Tibial nerve (tissue), 4 donors: ENCODE results near the gene ADAMTS12. TPM values are rescaled to one million over a fixed set of nuclear protein-coding genes. Genes with fewer than 3 reads are reported as not detected.

Experiments
- DNase-seq, 2 donors: peaks; one replicate each; pipeline ENCODE4 v3.0.0-alpha.2; 2019; ENCODE audit warnings: low spot score in 2 of 2
- H3K27ac ChIP-seq, 4 donors: fragments of 200-600 bp; sonication (generic) in 3 of 4; one replicate each; pipeline ENCODE4 v1.5.1; 2017 to 2019; ENCODE audit warnings: mild to moderate bottlenecking in 1 of 4
- H3K27me3 ChIP-seq, 2 donors: fragments of 200-600 bp; sonication (generic) in 1 of 2; one replicate each; pipeline versions ENCODE4 v1.5.1 to v1.6.0; 2017 to 2019
- H3K36me3 ChIP-seq, 3 donors: fragments of 200-600 bp; sonication (generic); one replicate each; pipeline ENCODE4 v1.5.1; 2018 to 2019
- H3K4me1 ChIP-seq, 4 donors: fragments of 200-600 bp; sonication (generic) in 3 of 4; one replicate each; pipeline ENCODE4 v1.5.1; 2017 to 2019
- H3K4me3 ChIP-seq, 4 donors: fragments of 200-600 bp; sonication (generic) in 3 of 4; one replicate each; pipeline ENCODE4 v1.5.1; 2017 to 2019; ENCODE audit warnings: mild to moderate bottlenecking in 1 of 4, moderate library complexity in 1 of 4
- H3K9me3 ChIP-seq, 4 donors: fragments of 200-600 bp; sonication (generic) in 3 of 4; one replicate each; pipeline ENCODE4 v1.5.1; 2017 to 2019
- EP300 ChIP-seq, 2 donors: sonication (generic); formaldehyde crosslinking; IDR thresholded peaks; one replicate each; pipeline ENCODE4 v1.6.1; 2017; ENCODE audit warnings: antibody characterized with exemption in 2 of 2, mild to moderate bottlenecking in 1 of 2
- POLR2A ChIP-seq, 2 donors: fragments of 450-650 bp; IDR thresholded peaks; one replicate each; pipeline ENCODE4 v1.6.1; 2017; ENCODE audit warnings: antibody characterized with exemption in 2 of 2, mild to moderate bottlenecking in 2 of 2, moderate library complexity in 2 of 2
- WGBS, 2 donors: methylation state at CpG; one replicate each; pipeline ENCODE4 v1.1.5; 2018; 5-methylcytosine and 5-hydroxymethylcytosine counted together
- total RNA-seq, 4 donors: library from RNA; depleted of rRNA; stranded (reverse); fragments of >200 nt; gene quantifications; one replicate each; pipeline ENCODE4 v1.1.0, GENCODE V29; 2016
- TF ChIP-seq, protein P1 (sequence below), 5 experiments: fragments of 200-600 bp in 3 of 5; fragments of 450-650 bp in 2 of 5; sonication (generic) in 3 of 5; IDR thresholded peaks; one replicate each; pipeline ENCODE4 v1.5.1; 2016 to 2019; ENCODE audit warnings: antibody characterized with exemption in 5 of 5, mild to moderate bottlenecking in 3 of 5, moderate library complexity in 2 of 5

The ADAMTS12 gene
- total RNA-seq, 4 donors from 2014 or later: 7.1 to 10.4 (median 9.7) TPM

DNA sequence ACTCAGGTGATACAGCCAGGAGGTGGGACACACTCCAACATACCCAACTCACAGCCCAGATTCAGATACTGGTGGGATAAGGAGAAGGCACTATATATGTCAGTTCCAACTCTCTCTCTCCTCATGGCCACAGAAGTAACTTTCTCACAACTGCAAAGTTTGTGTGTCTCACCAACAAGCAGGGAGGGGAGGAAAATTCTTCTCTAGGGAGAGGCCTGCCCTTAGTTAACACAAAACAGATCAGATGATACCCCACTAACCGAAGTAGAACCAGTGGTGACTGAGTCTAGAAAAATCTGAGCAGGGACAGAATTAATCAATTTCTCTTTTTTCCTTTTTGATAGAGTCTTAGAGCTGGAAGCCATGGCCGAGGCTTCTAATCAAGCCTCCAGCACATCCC, 133.1 kb downstream of the ADAMTS12 start:
- no peaks in the 10 kb centered on the region for H3K27me3 ChIP-seq
- no peak overlapping the region for H3K4me3 ChIP-seq
- H3K27ac ChIP-seq: no peak overlapping the region
- no peaks in the 10 kb centered on the region for H3K9me3 ChIP-seq
- no peaks in the 10 kb centered on the region for H3K4me1 ChIP-seq
- no peak for DNase-seq
- WGBS, 2 donors: 75 to 85% methylated on average over 2 of the region's 2 CpGs
- H3K36me3 ChIP-seq: no peaks in the 10 kb centered on the region
- TF ChIP-seq, protein P1, sequence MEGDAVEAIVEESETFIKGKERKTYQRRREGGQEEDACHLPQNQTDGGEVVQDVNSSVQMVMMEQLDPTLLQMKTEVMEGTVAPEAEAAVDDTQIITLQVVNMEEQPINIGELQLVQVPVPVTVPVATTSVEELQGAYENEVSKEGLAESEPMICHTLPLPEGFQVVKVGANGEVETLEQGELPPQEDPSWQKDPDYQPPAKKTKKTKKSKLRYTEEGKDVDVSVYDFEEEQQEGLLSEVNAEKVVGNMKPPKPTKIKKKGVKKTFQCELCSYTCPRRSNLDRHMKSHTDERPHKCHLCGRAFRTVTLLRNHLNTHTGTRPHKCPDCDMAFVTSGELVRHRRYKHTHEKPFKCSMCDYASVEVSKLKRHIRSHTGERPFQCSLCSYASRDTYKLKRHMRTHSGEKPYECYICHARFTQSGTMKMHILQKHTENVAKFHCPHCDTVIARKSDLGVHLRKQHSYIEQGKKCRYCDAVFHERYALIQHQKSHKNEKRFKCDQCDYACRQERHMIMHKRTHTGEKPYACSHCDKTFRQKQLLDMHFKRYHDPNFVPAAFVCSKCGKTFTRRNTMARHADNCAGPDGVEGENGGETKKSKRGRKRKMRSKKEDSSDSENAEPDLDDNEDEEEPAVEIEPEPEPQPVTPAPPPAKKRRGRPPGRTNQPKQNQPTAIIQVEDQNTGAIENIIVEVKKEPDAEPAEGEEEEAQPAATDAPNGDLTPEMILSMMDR (IDR thresholded peaks at IDR 0.05): no peak
- TF ChIP-seq EP300 (IDR thresholded peaks at IDR 0.05) (no peak), POLR2A (IDR thresholded peaks at IDR 0.05) (no peak)

- H3K9me3 ChIP-seq: no peaks in the 10 kb centered on the region
- H3K4me3 ChIP-seq: no peak overlapping the region
- no peaks in the 10 kb centered on the region for H3K4me1 ChIP-seq
- TF ChIP-seq EP300 (IDR thresholded peaks at IDR 0.05) (no peak), POLR2A (IDR thresholded peaks at IDR 0.05) (no peak)
- TF ChIP-seq, protein P1 (IDR thresholded peaks at IDR 0.05): no peak
- no peaks in the 10 kb centered on the region for H3K36me3 ChIP-seq
- H3K27me3 ChIP-seq: no peaks in the 10 kb centered on the region
- 77 to 89% methylated on average over 2 of the region's 2 CpGs for WGBS, 2 donors
- no peak for DNase-seq
- no peak overlapping the region for H3K27ac ChIP-seq
These were observed 135.3 kb downstream of the ADAMTS12 start for GRCh38 chr5:33756491-33756890.

- 76 to 79% methylated on average over 1 of the region's 1 CpG for WGBS, 2 donors
- no peaks in the 10 kb centered on the region for H3K9me3 ChIP-seq
- H3K36me3 ChIP-seq: no peaks in the 10 kb centered on the region
- DNase-seq: no peak
- H3K4me3 ChIP-seq: no peak overlapping the region
- H3K4me1 ChIP-seq: no peaks in the 10 kb centered on the region
- H3K27ac ChIP-seq: no peak overlapping the region
- no peak for TF ChIP-seq EP300 (IDR thresholded peaks at IDR 0.05)
- TF ChIP-seq, protein P1 (IDR thresholded peaks at IDR 0.05): no peak
- no peak for TF ChIP-seq POLR2A (IDR thresholded peaks at IDR 0.05)
- H3K27me3 ChIP-seq: no peaks in the 10 kb centered on the region
These were observed 136.6 kb downstream of the ADAMTS12 start for GRCh38 chr5:33755231-33755630.

DNA sequence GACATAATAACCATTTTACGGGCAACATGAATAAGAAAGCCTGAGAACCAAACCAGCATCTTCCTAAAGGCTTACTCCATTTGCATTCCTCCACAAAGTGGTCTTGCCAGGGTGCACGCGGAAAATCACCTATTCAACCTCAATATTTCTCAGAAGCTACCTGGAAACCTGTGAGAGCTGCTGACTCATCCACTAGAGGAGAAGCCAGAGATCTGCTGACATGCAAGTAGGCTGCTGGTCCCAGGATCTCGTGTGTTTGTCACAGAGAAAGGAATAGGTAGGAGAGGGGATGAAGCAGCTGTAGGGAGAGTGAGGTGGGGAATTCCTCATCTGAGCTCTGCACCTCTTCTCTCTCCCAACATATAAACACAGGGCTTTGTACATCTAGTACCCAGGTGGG, 138.1 kb downstream of the ADAMTS12 start:
- no peaks in the 10 kb centered on the region for H3K36me3 ChIP-seq
- TF ChIP-seq EP300 (IDR thresholded peaks at IDR 0.05) (no peak), POLR2A (IDR thresholded peaks at IDR 0.05) (no peak)
- TF ChIP-seq, protein P1 (IDR thresholded peaks at IDR 0.05): no peak
- H3K27me3 ChIP-seq: no peaks in the 10 kb centered on the region
- H3K9me3 ChIP-seq: no peaks in the 10 kb centered on the region
- 84 to 90% methylated on average over 4 of the region's 4 CpGs for WGBS, 2 donors
- no peaks in the 10 kb centered on the region for H3K4me1 ChIP-seq
- H3K4me3 ChIP-seq: no peak overlapping the region
- H3K27ac ChIP-seq: no peak overlapping the region
- no peak for DNase-seq

GRCh38 chr5:33748754-33749153, 143.0 kb downstream of the ADAMTS12 start:
- 65 to 85% methylated on average over 1 of the region's 1 CpG for WGBS, 2 donors
- Histone ChIP-seq H3K36me3 (no peaks in the 10 kb centered on the region), H3K27me3 (no peaks in the 10 kb centered on the region), H3K4me1 (no peaks in the 10 kb centered on the region), H3K9me3 (no peaks in the 10 kb centered on the region), H3K27ac (no peak overlapping the region), H3K4me3 (no peak overlapping the region)
- DNase-seq: no peak
- TF ChIP-seq, protein P1 (IDR thresholded peaks at IDR 0.05): no peak
- no peak for TF ChIP-seq EP300 (IDR thresholded peaks at IDR 0.05)
- TF ChIP-seq POLR2A (IDR thresholded peaks at IDR 0.05): no peak
